IPS-18a (cell line): ENCODE measurements around the gene PI3.
"Not testable (repeated sequence)": the region's sequence is repeated elsewhere in the genome, so short reads cannot be mapped to it uniquely, and the experiment has no call there.

ENCODE experiments used
- H3K27ac ChIP-seq: one replicate; pipeline ENCODE4 v1.5.1; 2013; ENCODE audit warnings: low read length
- H3K27me3 ChIP-seq: one replicate; pipeline ENCODE4 v1.6.1; 2013; ENCODE audit warnings: mild to moderate bottlenecking, low read length; ENCODE audit not compliant: control insufficient read depth, insufficient read depth
- H3K36me3 ChIP-seq: one replicate; pipeline ENCODE4 v1.6.1; 2013; ENCODE audit warnings: low read depth, low read length; ENCODE audit not compliant: control insufficient read depth
- H3K4me1 ChIP-seq: one replicate; pipeline ENCODE4 v1.6.1; 2013; ENCODE audit warnings: low read depth, low read length; ENCODE audit not compliant: control insufficient read depth
- H3K4me3 ChIP-seq: one replicate; pipeline ENCODE4 v1.5.1; 2013; ENCODE audit warnings: low read length
- H3K9ac ChIP-seq: one replicate; pipeline ENCODE4 v1.6.1; 2013; ENCODE audit warnings: mild to moderate bottlenecking, low read length, moderate library complexity
- H3K9me3 ChIP-seq: one replicate; pipeline ENCODE4 v1.6.1; 2013; ENCODE audit warnings: low read depth, low read length; ENCODE audit not compliant: control insufficient read depth

Gene PI3

GRCh38 chr20:45174434-45175364, at the start of gene PI3:
TSS of gene PI3 (plus strand) at chr20:45174902. CDS start at chr20:45174923, 21 bp downstream.
- Histone ChIP-seq H3K4me1 (no peaks in the 10 kb centered on the region), H3K9ac (no peak within 1 kb of the TSS), H3K4me3 (no peak within 1 kb of the TSS), H3K27ac (no peak within 1 kb of the TSS), H3K9me3 (no peaks in the 10 kb centered on the region), H3K36me3 (no peaks in the 10 kb centered on the region), H3K27me3 (no peaks in the 10 kb centered on the region)

GRCh38 chr20:45128099-45128498, 46.6 kb upstream of the PI3 start:
- H3K36me3 ChIP-seq = no peaks in the 10 kb centered on the region
- no peak overlapping the region for H3K9ac ChIP-seq
- H3K9me3 ChIP-seq = no peaks in the 10 kb centered on the region
- H3K4me3 ChIP-seq = no peak overlapping the region
- H3K27me3 ChIP-seq = no peaks in the 10 kb centered on the region
- H3K27ac ChIP-seq = no peak overlapping the region
- no peaks in the 10 kb centered on the region for H3K4me1 ChIP-seq

GRCh38 chr20:45136911-45137310, 37.8 kb upstream of the PI3 start:
- Histone ChIP-seq H3K27me3 (no peaks in the 10 kb centered on the region), H3K9me3 (no peaks in the 10 kb centered on the region), H3K27ac (no peak overlapping the region), H3K9ac (no peak overlapping the region), H3K4me1 (no peaks in the 10 kb centered on the region), H3K4me3 (no peak overlapping the region), H3K36me3 (no peaks in the 10 kb centered on the region)

GRCh38 chr20:45138561-45139300, 36.0 kb upstream of the PI3 start:
- H3K4me1 ChIP-seq = no peaks in the 10 kb centered on the region
- no peak overlapping the region for H3K27ac ChIP-seq
- no peaks in the 10 kb centered on the region for H3K27me3 ChIP-seq
- H3K36me3 ChIP-seq = no peaks in the 10 kb centered on the region
- H3K9me3 ChIP-seq = no peaks in the 10 kb centered on the region
- H3K9ac ChIP-seq = no peak overlapping the region
- H3K4me3 ChIP-seq = no peak overlapping the region

- not testable (repeated sequence) for H3K27me3 ChIP-seq, H3K4me1 ChIP-seq, H3K9ac ChIP-seq, H3K27ac ChIP-seq, H3K36me3 ChIP-seq, H3K4me3 ChIP-seq, H3K9me3 ChIP-seq
Measured at GRCh38 chr20:45139733-45140375, 34.8 kb upstream of the PI3 start.

- Histone ChIP-seq H3K27me3 (no peaks in the 10 kb centered on the region), H3K9me3 (no peaks in the 10 kb centered on the region), H3K4me3 (no peak overlapping the region), H3K36me3 (no peaks in the 10 kb centered on the region), H3K4me1 (no peaks in the 10 kb centered on the region), H3K9ac (no peak overlapping the region), H3K27ac (no peak overlapping the region)
Measured at GRCh38 chr20:45140836-45141235, 33.9 kb upstream of the PI3 start.

GRCh38 chr20:45149062-45149461, 25.6 kb upstream of the PI3 start:
- Histone ChIP-seq H3K9me3 (no peaks in the 10 kb centered on the region), H3K36me3 (no peaks in the 10 kb centered on the region), H3K4me3 (no peak overlapping the region), H3K27me3 (no peaks in the 10 kb centered on the region), H3K4me1 (no peaks in the 10 kb centered on the region), H3K9ac (no peak overlapping the region), H3K27ac (no peak overlapping the region)

GRCh38 chr20:45152405-45152804, 22.3 kb upstream of the PI3 start:
- H3K27me3 ChIP-seq = no peaks in the 10 kb centered on the region
- no peak overlapping the region for H3K4me3 ChIP-seq
- no peak overlapping the region for H3K9ac ChIP-seq
- H3K9me3 ChIP-seq = no peaks in the 10 kb centered on the region
- H3K27ac ChIP-seq = no peak overlapping the region
- H3K4me1 ChIP-seq = no peaks in the 10 kb centered on the region
- H3K36me3 ChIP-seq = no peaks in the 10 kb centered on the region

- no peak overlapping the region for H3K9ac ChIP-seq
Measured at GRCh38 chr20:45153147-45153546, 21.6 kb upstream of the PI3 start.

GRCh38 chr20:45153752-45154151, 20.9 kb upstream of the PI3 start:
- no peak overlapping the region for H3K9ac ChIP-seq
- no peaks in the 10 kb centered on the region for H3K9me3 ChIP-seq
- no peak overlapping the region for H3K27ac ChIP-seq
- no peaks in the 10 kb centered on the region for H3K4me1 ChIP-seq
- H3K4me3 ChIP-seq = no peak overlapping the region
- no peaks in the 10 kb centered on the region for H3K27me3 ChIP-seq
- no peaks in the 10 kb centered on the region for H3K36me3 ChIP-seq

More at GRCh38 chr20:45153147-45153546, 21.6 kb upstream of the PI3 start:
- Histone ChIP-seq H3K4me1 (no peaks in the 10 kb centered on the region), H3K27me3 (no peaks in the 10 kb centered on the region), H3K36me3 (no peaks in the 10 kb centered on the region), H3K9me3 (no peaks in the 10 kb centered on the region), H3K27ac (no peak overlapping the region), H3K4me3 (no peak overlapping the region)

GRCh38 chr20:45154183-45154582, 20.5 kb upstream of the PI3 start:
- no peak overlapping the region for H3K27ac ChIP-seq
- H3K36me3 ChIP-seq = no peaks in the 10 kb centered on the region
- H3K4me1 ChIP-seq = no peaks in the 10 kb centered on the region
- H3K9ac ChIP-seq = no peak overlapping the region
- H3K4me3 ChIP-seq = no peak overlapping the region
- no peaks in the 10 kb centered on the region for H3K27me3 ChIP-seq
- H3K9me3 ChIP-seq = no peaks in the 10 kb centered on the region
